H1 (cell line): ENCODE measurements around the gene GPR15LG. TPM values are rescaled to one million over a fixed set of nuclear protein-coding genes. Genes with fewer than 3 reads are reported as not detected.

Source experiments
- CTCF ChIA-PET: fragments of 300-600 bp; sonication (Branson Sonifier 250); formaldehyde crosslinking; loops from one replicate; lab custom pipeline; 2021; ENCODE audit not compliant: partially characterized antibody; lab: Charles Lee
- POLR2A ChIA-PET: fragments of 300-600 bp; sonication (Branson Sonifier 250); formaldehyde crosslinking; loops from one replicate; lab custom pipeline; 2021; ENCODE audit warnings: inconsistent platforms; ENCODE audit not compliant: partially characterized antibody; lab: Charles Lee
- DNase-seq, 2 experiments: peaks; one replicate each; pipeline versions ENCODE4 v3.0.0 to v3.0.0-alpha.2; 2010 to 2022; ENCODE audit warnings: low spot score in 2 of 2, low read depth in 1 of 2, mixed read lengths in 1 of 2
- FAIRE-seq: peaks from 2 replicates; lab custom pipeline; 2011; peaks lifted over from hg19 to GRCh38; lab: Jason Lieb, UNC
- H2AFZ ChIP-seq: 2 replicates; pipeline ENCODE4 v1.8.1; 2012; ENCODE audit warnings: low read length, inconsistent platforms
- H2AK5ac ChIP-seq: 2 replicates; pipeline ENCODE4 v1.6.1; 2013; ENCODE audit warnings: low read depth, low read length
- H2BK120ac ChIP-seq: replicated peaks from 2 replicates; pipeline ENCODE3; 2013; ENCODE audit warnings: low read depth, low read length, inconsistent platforms
- H2BK12ac ChIP-seq: 2 replicates; pipeline ENCODE4 v1.6.1; 2013; ENCODE audit warnings: low read depth, low read length
- H2BK15ac ChIP-seq: 2 replicates; pipeline ENCODE4 v1.6.1; 2013; ENCODE audit warnings: low read length
- H2BK20ac ChIP-seq: 2 replicates; pipeline ENCODE4 v1.6.1; 2013; ENCODE audit warnings: low read length
- H2BK5ac ChIP-seq: 2 replicates; pipeline ENCODE4 v1.6.1; 2013; ENCODE audit warnings: low read depth, low read length
- H3K14ac ChIP-seq: 2 replicates; pipeline ENCODE4 v1.6.1; 2013; ENCODE audit warnings: inconsistent platforms; ENCODE audit not compliant: insufficient read length
- H3K18ac ChIP-seq: 2 replicates; pipeline ENCODE4 v1.6.1; 2013; ENCODE audit warnings: low read length; ENCODE audit errors: extremely low read depth
- H3K23ac ChIP-seq: 2 replicates; pipeline ENCODE4 v1.6.1; 2013; ENCODE audit warnings: inconsistent platforms; ENCODE audit not compliant: insufficient read length
- H3K23me2 ChIP-seq: 2 replicates; pipeline ENCODE4 v1.6.1; 2013; ENCODE audit warnings: low read depth, low read length
- H3K27ac ChIP-seq: 2 replicates; pipeline ENCODE4 v1.6.1; 2011; ENCODE audit warnings: low read depth, low read length, inconsistent platforms
- H3K27me3 ChIP-seq, 4 experiments: replicated peaks in 1 of 4; 1 replicate in 1 of 4; 2 replicates in 3 of 4; pipeline versions ENCODE4 v1.6.1 to v1.8.1; 2011 to 2013; ENCODE audit warnings: low read length in 3 of 4, mild to moderate bottlenecking in 3 of 4, inconsistent platforms in 2 of 4, mixed read lengths in 2 of 4, moderate library complexity in 1 of 4; ENCODE audit not compliant: control insufficient read depth in 3 of 4, insufficient read depth in 3 of 4; ENCODE audit errors: extremely low read depth in 1 of 4
- H3K36me3 ChIP-seq, 4 experiments: 2 replicates each; pipeline versions ENCODE4 v1.6.1 to v1.8.1; 2011 to 2013; ENCODE audit warnings: mild to moderate bottlenecking in 4 of 4, low read length in 3 of 4, moderate library complexity in 2 of 4, control low read depth in 1 of 4, inconsistent platforms in 1 of 4; ENCODE audit not compliant: insufficient read depth in 4 of 4, control insufficient read depth in 2 of 4
- H3K4ac ChIP-seq: replicated peaks from 2 replicates; pipeline ENCODE3; 2013; ENCODE audit warnings: low read length, low read depth, mixed read lengths, inconsistent platforms; ENCODE audit not compliant: insufficient read length
- H3K4me1 ChIP-seq, 4 experiments: replicated peaks in 1 of 4; 1 replicate in 1 of 4; 2 replicates in 3 of 4; pipeline versions ENCODE4 v1.6.1 to v1.8.1; 2011 to 2013; ENCODE audit warnings: low read length in 3 of 4, inconsistent platforms in 2 of 4, mixed read lengths in 1 of 4; ENCODE audit not compliant: insufficient read depth in 4 of 4, control insufficient read depth in 3 of 4
- H3K4me2 ChIP-seq, 2 experiments: 2 replicates each; pipeline versions ENCODE4 v1.6.1 to v1.8.1; 2011 to 2013; ENCODE audit warnings: low read depth in 2 of 2, low read length in 2 of 2, control low read depth in 1 of 2, inconsistent platforms in 1 of 2, mild to moderate bottlenecking in 1 of 2; ENCODE audit not compliant: insufficient read depth in 1 of 2
- H3K4me3 ChIP-seq, 4 experiments: fragments of 200-600, 300-600 bp in 1 of 4; sonication (generic), shearing (Covaris generic), sonication (Bioruptor Twin) in 1 of 4; 2 replicates each; pipeline versions ENCODE4 v1.5.1 to v1.8.1; 2011 to 2016; ENCODE audit warnings: low read length in 4 of 4, low read depth in 3 of 4, control low read depth in 2 of 4, inconsistent platforms in 2 of 4, mild to moderate bottlenecking in 2 of 4, mixed read lengths in 1 of 4, moderate library complexity in 1 of 4; ENCODE audit not compliant: insufficient read depth in 2 of 4; ENCODE audit errors: extremely low read depth in 1 of 4
- H3K56ac ChIP-seq: replicated peaks from 2 replicates; pipeline ENCODE3; 2013; ENCODE audit warnings: low read depth, mild to moderate bottlenecking, mixed read lengths, low read length, inconsistent platforms; ENCODE audit not compliant: insufficient read length
- H3K79me1 ChIP-seq: 2 replicates; pipeline ENCODE4 v1.6.1; 2013; ENCODE audit warnings: low read depth, low read length, control low read depth
- H3K79me2 ChIP-seq, 2 experiments: 2 replicates each; pipeline versions ENCODE4 v1.6.1 to v1.8.1; 2012 to 2013; ENCODE audit warnings: low read length in 2 of 2, mild to moderate bottlenecking in 2 of 2, inconsistent platforms in 1 of 2; ENCODE audit not compliant: insufficient read depth in 2 of 2, control insufficient read depth in 1 of 2
- H3K9ac ChIP-seq, 4 experiments: replicated peaks in 1 of 4; 1 replicate in 1 of 4; 2 replicates in 3 of 4; pipeline versions ENCODE4 v1.6.1 to v1.8.1; 2011 to 2013; ENCODE audit warnings: low read depth in 3 of 4, low read length in 3 of 4, control low read depth in 2 of 4, mild to moderate bottlenecking in 2 of 4, moderate library complexity in 2 of 4, inconsistent platforms in 1 of 4; ENCODE audit errors: extremely low read depth in 1 of 4
- H3K9me3 ChIP-seq, 2 experiments: 2 replicates each; pipeline versions ENCODE4 v1.6.1 to v1.8.1; 2012 to 2013; ENCODE audit warnings: mild to moderate bottlenecking in 2 of 2, moderate library complexity in 2 of 2, control low read depth in 1 of 2, inconsistent platforms in 1 of 2, low read depth in 1 of 2, low read length in 1 of 2, mixed read lengths in 1 of 2; ENCODE audit not compliant: insufficient read depth in 2 of 2
- H4K20me1 ChIP-seq, 2 experiments: replicated peaks in 1 of 2; 2 replicates each; pipeline versions ENCODE3 to v1.8.1; 2011 to 2013; ENCODE audit warnings: inconsistent platforms in 2 of 2, low read length in 2 of 2, mild to moderate bottlenecking in 1 of 2; ENCODE audit not compliant: insufficient read depth in 2 of 2, control insufficient read depth in 1 of 2
- H4K5ac ChIP-seq: 2 replicates; pipeline ENCODE4 v1.6.1; 2013; ENCODE audit warnings: low read length, low read depth, mixed read lengths, inconsistent platforms; ENCODE audit not compliant: insufficient read length
- H4K8ac ChIP-seq: 2 replicates; pipeline ENCODE4 v1.8.0; 2013; ENCODE audit warnings: mild to moderate bottlenecking, moderate library complexity, low read length, inconsistent platforms; ENCODE audit not compliant: insufficient read depth; ENCODE audit errors: extremely low read depth
- H4K91ac ChIP-seq: replicated peaks from 2 replicates; pipeline ENCODE3; 2013; ENCODE audit warnings: low read length, mixed read lengths, inconsistent platforms; ENCODE audit not compliant: insufficient read length
- BCL11A ChIP-seq, 2 experiments: IDR thresholded peaks; one replicate each; pipeline ENCODE4 v1.6.1; 2011; ENCODE audit warnings: low read depth in 2 of 2, low read length in 2 of 2, mild to moderate bottlenecking in 2 of 2
- CBX8 ChIP-seq: fragments of 300-800, 300-1000 bp; sonication (generic); IDR thresholded peaks from 2 replicates; pipeline ENCODE4 v1.7.1; 2016; ENCODE audit warnings: low read depth, low read length, borderline replicate concordance
- CTBP2 ChIP-seq: IDR thresholded peaks from 2 replicates; pipeline ENCODE4 v1.7.0; 2011; ENCODE audit warnings: borderline replicate concordance, mild to moderate bottlenecking, moderate library complexity, mixed read lengths, low read length; ENCODE audit not compliant: insufficient read depth, insufficient read length
- EZH2 ChIP-seq: fragments of 200-600 bp; sonication (generic); IDR thresholded peaks from 2 replicates; pipeline ENCODE4 v1.7.1; 2012; ENCODE audit warnings: low read depth, mild to moderate bottlenecking, moderate library complexity, low read length, inconsistent platforms; ENCODE audit not compliant: severe bottlenecking
- JUN ChIP-seq: IDR thresholded peaks from 2 replicates; pipeline ENCODE4 v1.6.1; 2011; ENCODE audit warnings: low read depth, mild to moderate bottlenecking, improper control_type of control experiment, low read length
- KDM1A ChIP-seq: fragments of 200-600, 300-600 bp; sonication (generic); IDR thresholded peaks from 2 replicates; pipeline ENCODE4 v1.7.1; 2016; ENCODE audit warnings: mild to moderate bottlenecking, low read length, borderline replicate concordance
- NRF1 ChIP-seq: IDR thresholded peaks from 2 replicates; pipeline ENCODE4 v1.6.1; 2011; ENCODE audit warnings: mild to moderate bottlenecking, low read depth, low read length, improper control_type of control experiment
- SIN3A ChIP-seq, 2 experiments: IDR thresholded peaks in 1 of 2; conservative IDR thresholded peaks in 1 of 2; 2 replicates each; pipeline ENCODE4 v1.6.1; 2011 to 2012; ENCODE audit warnings: low read length in 2 of 2, improper control_type of control experiment in 1 of 2, low read depth in 1 of 2, mild to moderate bottlenecking in 1 of 2
- SIRT6 ChIP-seq: IDR thresholded peaks from one replicate; pipeline ENCODE4 v1.7.1; 2012; ENCODE audit warnings: low read length, inconsistent platforms
- SP4 ChIP-seq: IDR thresholded peaks from 2 replicates; pipeline ENCODE4 v1.6.1; 2012; ENCODE audit warnings: low read length, inconsistent platforms
- TCF12 ChIP-seq: IDR thresholded peaks from 2 replicates; pipeline ENCODE4 v1.6.1; 2011; ENCODE audit warnings: low read depth, mild to moderate bottlenecking, low read length
- WGBS, 2 experiments: shearing (Covaris generic) in 1 of 2; methylation state at CpG; one replicate each; pipeline versions ENCODE4 v1.1.6 to v1.1.7; 2013 to 2015; ENCODE audit warnings: low lambda C conversion rate in 2 of 2, mixed read lengths in 2 of 2, inconsistent platforms in 1 of 2, low coverage in 1 of 2, missing lambda C conversion rate in 1 of 2; ENCODE audit not compliant: insufficient replicate concordance in 2 of 2, insufficient coverage in 1 of 2, insufficient read length in 1 of 2; ENCODE audit errors: extremely low coverage in 1 of 2, missing lambda C conversion rate in 1 of 2; 5-methylcytosine and 5-hydroxymethylcytosine counted together
- polyA plus RNA-seq, 7 experiments: library from polyadenylated mRNA; depleted of rRNA in 3 of 7; stranded (reverse) in 5 of 7; unstranded in 2 of 7; fragments of >200 nt in 5 of 7; fragments of 200-250 nt in 2 of 7; gene quantifications; 1 replicate in 5 of 7; 2 replicates in 1 of 7; 4 replicates in 1 of 7; pipeline versions ENCODE4 v1.2.1 to v1.2.3, GENCODE V29; 2011 to 2013; ENCODE audit warnings: missing spikeins in 2 of 7, mixed read lengths in 2 of 7
- total RNA-seq: library from RNA; stranded (reverse); fragmentation: NEBNext Ultra II Directional; extraction: Animal tissue kit (Norgen Biotek cat#: 25700); gene quantifications from 2 replicates; pipeline ENCODE4 v1.2.1, GENCODE V29; 2021

The GPR15LG gene
- total and polyA plus RNA-seq, 2 of the 8 experiments (the other 6 are each of a cell fraction or from before 2014, with no cell fraction given) = not detected

DNA sequence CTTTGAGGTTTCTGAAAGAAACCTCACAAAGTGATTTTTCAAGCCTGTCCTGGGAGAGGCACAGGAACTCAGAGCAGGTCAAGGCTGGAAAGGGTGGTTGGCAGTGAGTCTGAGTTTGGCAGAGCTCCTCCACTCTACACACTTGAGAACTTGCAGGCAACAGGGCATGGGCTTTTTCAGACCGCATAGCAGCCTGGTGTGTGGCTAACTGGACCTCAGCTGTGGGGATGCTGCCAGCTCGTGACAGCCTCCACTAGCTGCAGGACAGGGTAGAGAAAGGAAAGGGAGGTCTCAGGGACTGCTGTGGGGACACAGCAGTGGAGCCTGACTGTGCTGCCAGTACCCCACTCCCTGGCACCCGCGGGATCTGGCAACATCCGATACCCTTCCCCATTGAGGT, 23.3 kb downstream of the GPR15LG start:
- H3K79me1 ChIP-seq = no peaks in the 10 kb centered on the region
- H3K79me2 ChIP-seq = no peaks in the 10 kb centered on the region
- H2AFZ ChIP-seq = no peak overlapping the region
- H4K5ac ChIP-seq = no peak overlapping the region
- no peak overlapping the region for H4K8ac ChIP-seq
- H3K4me3 ChIP-seq = no peak overlapping the region
- H2BK120ac ChIP-seq = no peak overlapping the region
- H3K14ac ChIP-seq = no peak overlapping the region
- H3K23ac ChIP-seq = no peak overlapping the region
- H3K9ac ChIP-seq = no peak overlapping the region
- H3K27me3 ChIP-seq = peaks cover 2 to 36% (median 31%) of the 10 kb centered on the region in 4 experiments
- ChIA-PET POLR2A (no interaction called here), CTCF (interaction anchor here (0.8 to 8.6 kb wide), 6 partner anchors 8 to 62 kb away, joined by 3 to 64 read pairs (median 6); no protein-coding TSS in a partner anchor)
- H2BK5ac ChIP-seq = no peak overlapping the region
- no peak overlapping the region for H3K4ac ChIP-seq
- H3K18ac ChIP-seq = no peak overlapping the region
- no peak overlapping the region for H2BK20ac ChIP-seq
- H3K27ac ChIP-seq = no peak overlapping the region
- no peak overlapping the region for H2BK12ac ChIP-seq
- WGBS, 2 experiments = 64% methylated on average over 5 of the region's 5 CpGs; no CpG with 5 or more reads in 1 of the 2 experiments
- no peak for DNase-seq
- H3K4me2 ChIP-seq = no peak overlapping the region
- no peak overlapping the region for H3K56ac ChIP-seq
- no peak overlapping the region for H2AK5ac ChIP-seq
- no peak overlapping the region for H2BK15ac ChIP-seq
- H3K4me1 ChIP-seq = peaks cover 0 to 5% (median 2%) of the 10 kb centered on the region in 4 experiments; a peak in 4 of 7 replicates
- FAIRE-seq = no peak
- H4K91ac ChIP-seq = no peak overlapping the region
- H3K9me3 ChIP-seq = no peaks in the 10 kb centered on the region
- no peaks in the 10 kb centered on the region for H3K36me3 ChIP-seq
- H3K23me2 ChIP-seq = peaks cover 12% of the 10 kb centered on the region; the same call in 1 of the 2 replicates
- peaks cover 0 to 5% of the 10 kb centered on the region in 2 experiments for H4K20me1 ChIP-seq
- TF ChIP-seq CTBP2 = no peak
- no peak for TF ChIP-seq SIN3A (conservative IDR thresholded peaks at IDR 0.05 in 1 of 2, IDR thresholded peaks at IDR 0.05 in 1 of 2; ENCODE audit: low read depth in 1 of 2, low read length in 2 of 2)
- TF ChIP-seq NRF1 = no peak
- no peak for TF ChIP-seq TCF12
- no peak for TF ChIP-seq JUN
- no peak for TF ChIP-seq KDM1A
- no peak for TF ChIP-seq SP4
- no peak for TF ChIP-seq EZH2
- TF ChIP-seq CBX8 = no peak
- no peak for TF ChIP-seq SIRT6
- no peak for TF ChIP-seq BCL11A (IDR thresholded peaks at IDR 0.05; ENCODE audit: low read depth in 2 of 2, low read length in 2 of 2)
